ENCODE data around the gene ATG3. TPM values are rescaled to one million over a fixed set of nuclear protein-coding genes. Genes with fewer than 3 reads are reported as not detected.

ATG3 gene
- total RNA-seq, 1 experiment from 2014 or later = 54.6 TPM

DNA sequence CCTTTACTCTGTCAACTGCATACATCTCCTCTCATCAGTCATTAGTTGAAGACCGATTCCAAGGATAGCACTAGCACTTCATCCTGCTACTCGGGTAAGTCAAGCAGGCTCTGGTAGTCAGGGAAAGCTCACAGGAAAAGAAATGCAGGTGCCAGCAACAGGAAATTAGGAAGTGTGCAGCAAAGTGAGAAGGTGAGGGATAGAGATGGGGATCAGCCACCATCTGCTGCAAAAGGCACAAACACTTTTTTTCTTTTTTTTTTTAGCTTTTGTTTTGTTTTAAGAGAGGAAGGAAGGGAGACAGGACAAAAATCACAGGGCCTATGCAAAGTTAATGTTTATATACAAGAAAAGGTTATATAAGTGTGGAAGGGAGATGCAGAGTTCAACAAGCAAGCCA lies 53.5 kb downstream of the ATG3 start:
- TF ChIP-seq CTCF (IDR thresholded peaks at IDR 0.05; ENCODE audit: unreplicated experiment) = no peak
- H3K27me3 Mint-ChIP-seq (ENCODE audit: unreplicated experiment) = no peaks in the 10 kb centered on the region
- no peak overlapping the region for H3K4me3 Mint-ChIP-seq (ENCODE audit: low read depth, unreplicated experiment)
- CTCF ChIA-PET = no interaction called here
- no peaks in the 10 kb centered on the region for H3K36me3 Mint-ChIP-seq (ENCODE audit: insufficient read depth, unreplicated experiment)
- no peaks in the 10 kb centered on the region for H3K9me3 Mint-ChIP-seq (ENCODE audit: low read depth, unreplicated experiment)
- no TSS peak for BruUV-seq (replicated peaks)
- no peaks in the 10 kb centered on the region for H3K4me1 Mint-ChIP-seq (ENCODE audit: low read depth, unreplicated experiment)
- intact Hi-C loops (cut with micrococcal nuclease; ENCODE audit: unreplicated experiment) = no loop called here
- H3K27ac Mint-ChIP-seq (ENCODE audit: unreplicated experiment) = no peak overlapping the region
- no peak for DNase-seq

DNA sequence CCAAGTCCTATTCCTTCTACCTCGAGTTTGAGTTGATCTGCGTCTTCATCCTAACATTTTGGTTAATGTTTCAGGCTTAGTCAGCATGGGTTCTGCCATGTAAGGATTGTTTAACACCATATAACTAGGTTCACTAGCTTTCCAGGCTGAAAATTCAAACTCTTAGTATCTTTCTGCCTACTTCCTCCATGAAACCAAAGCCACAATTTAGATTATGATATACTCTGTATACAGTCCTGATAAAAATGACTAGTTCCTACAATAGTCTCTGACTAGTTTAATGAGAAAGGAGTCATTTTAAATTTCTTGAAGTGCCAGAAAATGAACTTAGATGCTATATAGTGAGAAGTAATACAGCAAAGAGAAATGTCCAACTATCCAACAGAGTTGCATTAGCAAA lies 55.9 kb downstream of the ATG3 start:
- TF ChIP-seq CTCF (IDR thresholded peaks at IDR 0.05; ENCODE audit: unreplicated experiment) = no peak
- no peak overlapping the region for H3K27ac Mint-ChIP-seq (ENCODE audit: unreplicated experiment)
- CTCF ChIA-PET = no interaction called here
- H3K9me3 Mint-ChIP-seq (ENCODE audit: low read depth, unreplicated experiment) = no peaks in the 10 kb centered on the region
- no peaks in the 10 kb centered on the region for H3K36me3 Mint-ChIP-seq (ENCODE audit: insufficient read depth, unreplicated experiment)
- no peak for DNase-seq
- BruUV-seq (replicated peaks) = no TSS peak
- H3K4me1 Mint-ChIP-seq (ENCODE audit: low read depth, unreplicated experiment) = no peaks in the 10 kb centered on the region
- no peaks in the 10 kb centered on the region for H3K27me3 Mint-ChIP-seq (ENCODE audit: unreplicated experiment)
- intact Hi-C loops (cut with micrococcal nuclease; ENCODE audit: unreplicated experiment) = no loop called here
- H3K4me3 Mint-ChIP-seq (ENCODE audit: low read depth, unreplicated experiment) = no peak overlapping the region

- H3K9me3 Mint-ChIP-seq (ENCODE audit: low read depth, unreplicated experiment) = no peaks in the 10 kb centered on the region
- H3K36me3 Mint-ChIP-seq (ENCODE audit: insufficient read depth, unreplicated experiment) = no peaks in the 10 kb centered on the region
- no peaks in the 10 kb centered on the region for H3K4me1 Mint-ChIP-seq (ENCODE audit: low read depth, unreplicated experiment)
- intact Hi-C loops (cut with micrococcal nuclease; ENCODE audit: unreplicated experiment) = no loop called here
- no peaks in the 10 kb centered on the region for H3K27me3 Mint-ChIP-seq (ENCODE audit: unreplicated experiment)
- TF ChIP-seq CTCF (IDR thresholded peaks at IDR 0.05; ENCODE audit: unreplicated experiment) = no peak
- no peak overlapping the region for H3K27ac Mint-ChIP-seq (ENCODE audit: unreplicated experiment)
- CTCF ChIA-PET = no interaction called here
- DNase-seq = no peak
- BruUV-seq (replicated peaks) = no TSS peak
- no peak overlapping the region for H3K4me3 Mint-ChIP-seq (ENCODE audit: low read depth, unreplicated experiment)
Observed at GRCh38 chr3:112504123-112504522, 57.6 kb downstream of the ATG3 start.

DNA sequence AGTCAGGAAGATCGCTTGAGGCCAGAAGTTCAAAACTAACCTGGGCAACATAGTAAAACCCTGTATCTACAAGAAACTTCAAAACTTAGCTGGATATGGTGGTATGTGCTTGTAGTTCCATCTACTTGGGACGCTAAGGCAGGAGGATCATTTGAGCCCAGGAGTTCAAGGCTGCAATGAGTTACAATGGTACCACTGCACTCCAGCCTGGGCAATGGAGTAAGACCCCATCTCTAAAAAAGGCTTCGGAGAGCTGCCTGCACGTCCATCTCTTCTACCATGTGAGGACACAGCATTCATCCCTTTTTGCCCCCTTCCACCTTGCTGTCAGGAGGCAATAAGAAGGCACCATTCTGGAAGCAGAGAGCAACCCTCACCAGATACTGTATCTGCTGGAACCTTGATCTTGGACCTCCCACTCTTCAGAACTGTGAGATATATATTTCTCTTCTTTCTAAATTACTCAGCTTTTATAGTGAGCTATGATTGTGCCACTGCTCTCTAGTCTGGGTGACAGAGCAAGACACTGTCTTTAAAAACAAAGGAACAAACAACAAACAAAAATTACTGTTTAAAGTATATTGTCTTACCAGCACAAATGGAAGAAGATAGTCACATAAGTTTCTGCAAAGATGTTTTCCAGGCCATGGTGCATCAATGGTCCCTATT lies 58.3 kb downstream of the ATG3 start:
- Mint-ChIP-seq H3K9me3 (ENCODE audit: low read depth, unreplicated experiment) (no peaks in the 10 kb centered on the region), H3K36me3 (ENCODE audit: insufficient read depth, unreplicated experiment) (no peaks in the 10 kb centered on the region), H3K27me3 (ENCODE audit: unreplicated experiment) (no peaks in the 10 kb centered on the region), H3K27ac (ENCODE audit: unreplicated experiment) (no peak overlapping the region), H3K4me1 (ENCODE audit: low read depth, unreplicated experiment) (no peaks in the 10 kb centered on the region), H3K4me3 (ENCODE audit: low read depth, unreplicated experiment) (no peak overlapping the region)
- CTCF ChIA-PET = no interaction called here
- no TSS peak for BruUV-seq (replicated peaks)
- DNase-seq = no peak
- no peak for TF ChIP-seq CTCF (IDR thresholded peaks at IDR 0.05; ENCODE audit: unreplicated experiment)
- intact Hi-C loops (cut with micrococcal nuclease; ENCODE audit: unreplicated experiment) = no loop called here
